Renal cortex interstitium (tissue), 11 donors: Measurements from ENCODE around the gene KIFAP3. TPM values are rescaled to one million over a fixed set of nuclear protein-coding genes. Genes with fewer than 3 reads are reported as not detected.
"Not testable (repeated sequence)": the region's sequence is repeated elsewhere in the genome, so short reads cannot be mapped to it uniquely, and the experiment has no call there.

ENCODE experiments used
- DNase-seq, 11 donors: peaks; one replicate each; pipeline ENCODE4 v3.0.0-alpha.2; 2013; ENCODE audit warnings: low read depth in 9 of 11, low spot score in 4 of 11; ENCODE audit errors: extremely low read depth in 1 of 11
- polyA plus RNA-seq, 3 donors: library from polyadenylated mRNA; unstranded; fragments of 120-200 nt; gene quantifications; one replicate each; pipeline ENCODE4 v1.2.1, GENCODE V29; 2013; ENCODE audit not compliant: insufficient read length in 3 of 3

Gene KIFAP3
- polyA plus RNA-seq, 3 donors, result 41.0 to 50.6 (median 42.4) TPM

GRCh38 chr1:169941982-169942830 lies 132.3 kb downstream of the KIFAP3 start:
- DNase-seq, result peak in 10 of 11 donors; percentile 32 to 77 (median 52)

- DNase-seq, result peak in 4 of 11 donors; percentile 22 to 49 (median 34)
These were observed 140.3 kb downstream of the KIFAP3 start for GRCh38 chr1:169933984-169934725.

- no peak for DNase-seq
These were observed 142.7 kb downstream of the KIFAP3 start for GRCh38 chr1:169931795-169932231.

GRCh38 chr1:169929210-169929526 lies 145.3 kb downstream of the KIFAP3 start:
- DNase-seq, result no peak

- DNase-seq, result peak in 4 of 11 donors; percentile 17 to 43 (median 36)
These were observed 145.9 kb downstream of the KIFAP3 start for GRCh38 chr1:169928438-169929209.

- DNase-seq, result no peak
These were observed 148.7 kb downstream of the KIFAP3 start for GRCh38 chr1:169925505-169926482.

- no peak for DNase-seq
These were observed 149.7 kb downstream of the KIFAP3 start for GRCh38 chr1:169924829-169925228.

- DNase-seq, result no peak
These were observed 150.4 kb downstream of the KIFAP3 start for GRCh38 chr1:169924063-169924462.

- no peak for DNase-seq
These were observed 153.4 kb downstream of the KIFAP3 start for GRCh38 chr1:169921080-169921479.

- DNase-seq, result no peak
These were observed 155.6 kb downstream of the KIFAP3 start for GRCh38 chr1:169918927-169919326.

- DNase-seq, result not testable (repeated sequence)
These were observed 156.3 kb downstream of the KIFAP3 start for GRCh38 chr1:169918220-169918619.

GRCh38 chr1:169915150-169915549 lies 159.3 kb downstream of the KIFAP3 start:
- no peak for DNase-seq

GRCh38 chr1:169914531-169914930 lies 160.0 kb downstream of the KIFAP3 start:
- DNase-seq, result no peak

GRCh38 chr1:169909499-169909898 lies 165.0 kb downstream of the KIFAP3 start:
- no peak for DNase-seq

GRCh38 chr1:169906938-169907337 lies 167.6 kb downstream of the KIFAP3 start:
- DNase-seq, result no peak

- DNase-seq, result no peak
These were observed 169.7 kb downstream of the KIFAP3 start for GRCh38 chr1:169904834-169905233.

GRCh38 chr1:169902751-169903150 lies 171.7 kb downstream of the KIFAP3 start:
- DNase-seq, result no peak

GRCh38 chr1:169901115-169901514 lies 173.4 kb downstream of the KIFAP3 start:
- DNase-seq, result no peak
